GM12891 (cell line): ENCODE measurements around the gene NGEF.

ENCODE experiments used
- DNase-seq: peaks from one replicate; pipeline ENCODE4 v3.0.0; 2011; ENCODE audit warnings: low spot score; ENCODE audit not compliant: insufficient read length
- FAIRE-seq: peaks from 2 replicates; lab custom pipeline; 2011; peaks lifted over from hg19 to GRCh38; lab: Jason Lieb, UNC
- PAX5 ChIP-seq: IDR thresholded peaks from 2 replicates; pipeline ENCODE4 v1.6.1; 2011; ENCODE audit warnings: low read length, moderate library complexity, mild to moderate bottlenecking; ENCODE audit not compliant: insufficient read depth, severe bottlenecking
- POLR2A ChIP-seq: IDR thresholded peaks from 2 replicates; pipeline ENCODE4 v1.6.1; 2011; ENCODE audit warnings: low read depth, low read length, control low read depth
- POLR2AphosphoS5 ChIP-seq: IDR thresholded peaks from 2 replicates; pipeline ENCODE4 v1.6.1; 2011; ENCODE audit warnings: low read depth, low read length, control low read depth
- POU2F2 ChIP-seq: IDR thresholded peaks from 2 replicates; pipeline ENCODE4 v1.6.1; 2011; ENCODE audit warnings: low read depth, mild to moderate bottlenecking, control low read depth, low read length, moderate library complexity
- SPI1 ChIP-seq: IDR thresholded peaks from 2 replicates; pipeline ENCODE4 v1.6.1; 2011; ENCODE audit warnings: low read depth, low read length, control low read depth
- TAF1 ChIP-seq: IDR thresholded peaks from 2 replicates; pipeline ENCODE4 v1.6.1; 2011; ENCODE audit warnings: low read depth, low read length, control low read depth

The NGEF gene

DNA sequence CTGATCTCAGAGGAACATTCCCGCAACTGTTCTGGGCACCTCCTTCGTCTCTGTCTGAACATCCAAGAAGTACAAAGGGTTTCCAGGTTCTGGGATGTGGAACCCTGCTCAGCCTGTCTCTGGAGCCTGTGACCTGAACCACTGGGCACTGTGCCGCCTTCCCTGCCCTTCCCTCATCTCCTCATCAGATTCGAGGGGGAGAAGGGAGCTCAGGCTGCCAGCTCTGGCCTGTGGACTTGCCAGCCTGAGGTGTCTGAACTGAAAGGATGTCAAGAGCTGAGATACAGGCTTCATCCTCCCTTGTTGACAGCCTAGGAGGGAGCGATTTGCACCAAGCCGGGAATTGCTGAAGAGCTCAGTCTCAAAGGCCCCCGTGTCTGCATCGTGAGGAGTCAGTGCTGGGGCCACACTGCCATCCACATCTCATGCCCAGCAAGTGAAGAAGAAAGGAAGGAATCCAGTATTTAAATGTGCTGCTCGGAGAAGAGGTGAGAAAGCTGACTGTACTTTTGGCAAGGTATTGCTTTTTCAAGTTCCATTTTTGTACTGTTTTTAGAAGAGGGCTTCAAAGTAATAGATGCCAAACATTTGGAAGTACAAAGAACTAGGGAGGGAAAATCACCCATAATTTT lies 32.0 kb upstream of the NGEF start:
- TF ChIP-seq POU2F2 (no peak), POLR2A (no peak), POLR2AphosphoS5 (no peak), SPI1 (no peak), TAF1 (no peak), PAX5 (no peak)
- no peak for DNase-seq
- no peak for FAIRE-seq

- TF ChIP-seq SPI1 = no peak
- no peak for TF ChIP-seq TAF1
- no peak for TF ChIP-seq POU2F2
- no peak for TF ChIP-seq POLR2AphosphoS5
- TF ChIP-seq PAX5 = no peak
- no peak for TF ChIP-seq POLR2A
- DNase-seq (no peak), FAIRE-seq (no peak)
Observed at GRCh38 chr2:233042549-233042948, 29.5 kb upstream of the NGEF start.

GRCh38 chr2:233041722-233042323 lies 28.8 kb upstream of the NGEF start:
- no peak for DNase-seq
- TF ChIP-seq POLR2AphosphoS5 = no peak
- no peak for TF ChIP-seq PAX5
- TF ChIP-seq TAF1 = no peak
- no peak for TF ChIP-seq SPI1
- TF ChIP-seq POU2F2 = no peak
- TF ChIP-seq POLR2A = no peak
- FAIRE-seq = no peak

GRCh38 chr2:233040571-233040970 lies 27.5 kb upstream of the NGEF start:
- TF ChIP-seq POLR2A (no peak), SPI1 (no peak), TAF1 (no peak), PAX5 (no peak), POLR2AphosphoS5 (no peak), POU2F2 (no peak)
- no peak for FAIRE-seq

DNA sequence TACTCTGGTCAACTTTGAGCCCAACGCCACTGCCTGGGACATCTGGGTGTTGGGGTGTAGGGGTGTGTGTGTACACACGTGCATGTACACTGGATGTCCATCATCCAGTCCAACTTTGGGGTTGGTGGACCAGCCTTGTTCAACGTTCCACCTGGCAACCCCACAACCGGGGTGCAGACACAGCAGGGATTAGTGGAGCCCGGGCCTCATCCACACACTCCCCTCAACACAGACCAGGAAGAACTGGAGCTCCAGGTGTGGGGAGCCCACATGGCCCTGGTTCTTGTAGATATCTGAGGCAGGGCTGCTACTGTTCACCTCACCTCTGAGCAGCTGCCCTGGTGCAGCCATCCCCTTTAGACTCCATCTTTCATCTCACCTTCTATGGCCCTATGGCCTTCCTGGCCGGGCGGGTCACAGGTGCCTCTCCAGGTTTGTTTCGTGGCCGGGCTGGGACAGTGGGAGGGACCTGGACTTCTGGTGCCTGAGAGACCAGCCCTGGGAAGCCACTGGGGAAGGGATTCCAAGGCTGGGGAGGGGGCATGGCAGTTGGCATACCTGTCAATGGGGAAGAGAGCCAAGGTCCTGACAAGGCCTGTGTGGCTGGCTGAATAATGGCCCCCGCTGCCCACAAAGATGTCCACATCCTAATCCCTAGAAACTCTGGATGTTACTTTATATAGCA lies 26.9 kb upstream of the NGEF start:
- no peak for DNase-seq
- FAIRE-seq = no peak
- no peak for TF ChIP-seq TAF1
- TF ChIP-seq POLR2A = no peak
- no peak for TF ChIP-seq PAX5
- no peak for TF ChIP-seq POLR2AphosphoS5
- TF ChIP-seq SPI1 = no peak
- no peak for TF ChIP-seq POU2F2

More at GRCh38 chr2:233040571-233040970, 27.5 kb upstream of the NGEF start:
- DNase-seq = no peak

- no peak for TF ChIP-seq TAF1
- no peak for TF ChIP-seq POLR2A
- no peak for TF ChIP-seq PAX5
- no peak for TF ChIP-seq POU2F2
- no peak for TF ChIP-seq SPI1
- TF ChIP-seq POLR2AphosphoS5 = no peak
- FAIRE-seq (no peak), DNase-seq (no peak)
Observed at GRCh38 chr2:233039212-233039845, 26.3 kb upstream of the NGEF start.

- DNase-seq (no peak), FAIRE-seq (no peak)
- TF ChIP-seq PAX5 (no peak), POLR2AphosphoS5 (no peak), TAF1 (no peak), POU2F2 (no peak), POLR2A (no peak), SPI1 (no peak)
Observed at GRCh38 chr2:233037078-233037477, 24.0 kb upstream of the NGEF start.

DNA sequence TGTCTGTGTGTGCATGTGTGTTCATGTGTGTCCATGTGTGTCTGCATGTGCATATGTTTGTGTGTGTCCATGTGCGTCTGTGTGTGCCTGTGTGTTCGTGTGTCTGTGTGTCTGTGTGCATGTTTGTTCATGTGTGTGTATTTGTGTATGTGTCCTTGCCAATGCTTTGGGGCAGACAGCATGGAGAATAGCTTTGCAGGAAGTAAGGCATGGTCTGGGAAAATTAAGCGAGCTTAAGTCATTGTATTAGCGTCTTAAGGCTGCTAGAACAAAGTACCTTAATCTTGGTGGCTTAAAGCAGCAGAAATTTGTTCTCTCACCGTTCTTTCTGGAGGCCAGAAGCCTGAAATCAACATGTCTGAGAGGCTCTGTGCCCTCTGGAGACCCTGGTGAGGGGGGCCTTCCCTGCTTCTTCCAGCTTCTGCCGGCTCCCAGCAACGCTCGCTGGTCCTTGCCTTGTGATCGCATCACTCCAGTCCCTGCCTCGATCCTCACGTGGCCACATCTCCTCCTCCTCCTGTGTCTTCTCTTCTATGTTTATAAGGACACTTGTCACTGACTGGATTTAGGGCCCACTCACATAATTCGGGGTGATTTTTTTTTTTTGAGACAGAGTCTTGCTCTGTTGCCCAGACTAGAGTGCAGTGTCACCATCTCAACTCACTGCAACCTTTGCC lies 23.2 kb upstream of the NGEF start:
- TF ChIP-seq POU2F2 (no peak), POLR2AphosphoS5 (no peak), TAF1 (no peak), SPI1 (no peak), PAX5 (no peak), POLR2A (no peak)
- no peak for FAIRE-seq
- DNase-seq = no peak

GRCh38 chr2:233035426-233036161 lies 22.5 kb upstream of the NGEF start:
- no peak for TF ChIP-seq SPI1
- no peak for TF ChIP-seq POLR2AphosphoS5
- no peak for TF ChIP-seq TAF1
- no peak for TF ChIP-seq PAX5
- no peak for DNase-seq
- peak; percentile 86 for FAIRE-seq
